H4 (cell line): ENCODE results near the gene HOXD4. TPM values are rescaled to one million over a fixed set of nuclear protein-coding genes. Genes with fewer than 3 reads are reported as not detected.

Experiments used
- DNase-seq: peaks from one replicate; pipeline ENCODE4 v3.0.0-alpha.2; 2015; ENCODE audit warnings: low spot score
- total RNA-seq: library from RNA; depleted of rRNA; stranded (reverse); fragments of >200 nt; shearing (Covaris generic); gene quantifications from 2 replicates; pipeline ENCODE4 v1.2.3, GENCODE V29; 2014; rRNA removed

Gene HOXD4
- not detected in 2 replicates for total RNA-seq

DNA sequence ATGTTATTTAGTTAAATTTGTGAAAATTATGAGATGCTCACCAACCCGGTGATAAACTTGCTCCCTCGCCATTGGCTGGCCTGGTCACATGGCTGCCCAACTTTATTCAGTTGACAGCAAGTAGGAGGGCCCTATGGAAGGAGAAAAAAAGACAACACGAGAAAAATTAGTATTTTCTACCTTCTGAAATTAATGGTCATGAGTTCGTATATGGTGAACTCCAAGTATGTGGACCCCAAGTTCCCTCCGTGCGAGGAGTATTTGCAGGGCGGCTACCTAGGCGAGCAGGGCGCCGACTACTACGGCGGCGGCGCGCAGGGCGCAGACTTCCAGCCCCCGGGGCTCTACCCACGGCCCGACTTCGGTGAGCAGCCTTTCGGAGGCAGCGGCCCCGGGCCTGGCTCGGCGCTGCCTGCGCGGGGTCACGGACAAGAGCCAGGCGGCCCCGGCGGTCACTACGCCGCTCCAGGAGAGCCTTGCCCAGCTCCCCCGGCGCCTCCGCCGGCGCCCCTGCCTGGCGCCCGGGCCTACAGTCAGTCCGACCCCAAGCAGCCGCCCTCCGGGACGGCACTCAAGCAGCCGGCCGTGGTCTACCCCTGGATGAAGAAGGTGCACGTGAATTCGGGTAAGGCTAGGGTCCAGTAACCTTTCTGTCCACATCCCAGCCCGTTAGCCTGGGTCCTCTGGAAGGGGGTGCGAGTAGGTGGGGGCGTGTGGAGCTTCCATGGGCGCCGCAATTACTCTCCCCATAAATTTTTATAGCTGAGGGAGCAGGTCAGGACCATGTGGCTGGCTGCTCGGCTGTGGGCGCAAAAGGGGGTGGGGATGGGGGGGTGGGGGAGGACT lies at the start of gene HOXD4:
TSS of gene HOXD4 (plus strand) at position 109 of the 846 bp plus-strand sequence. CDS start at position 193, 84 bp downstream.
- no peak for DNase-seq

- DNase-seq = no peak
Observed at GRCh38 chr2:176101842-176102241, 49.5 kb upstream of the HOXD4 start.

GRCh38 chr2:176102309-176102866 lies 49.0 kb upstream of the HOXD4 start:
- DNase-seq = no peak

GRCh38 chr2:176103194-176103593 lies 48.2 kb upstream of the HOXD4 start:
- DNase-seq = no peak

GRCh38 chr2:176103742-176104315 lies 47.5 kb upstream of the HOXD4 start:
- DNase-seq = no peak

- DNase-seq = peak; percentile 42
Observed at GRCh38 chr2:176104316-176105077, 46.9 kb upstream of the HOXD4 start.

- no peak for DNase-seq
Observed at GRCh38 chr2:176105078-176105729, 46.1 kb upstream of the HOXD4 start.

DNA sequence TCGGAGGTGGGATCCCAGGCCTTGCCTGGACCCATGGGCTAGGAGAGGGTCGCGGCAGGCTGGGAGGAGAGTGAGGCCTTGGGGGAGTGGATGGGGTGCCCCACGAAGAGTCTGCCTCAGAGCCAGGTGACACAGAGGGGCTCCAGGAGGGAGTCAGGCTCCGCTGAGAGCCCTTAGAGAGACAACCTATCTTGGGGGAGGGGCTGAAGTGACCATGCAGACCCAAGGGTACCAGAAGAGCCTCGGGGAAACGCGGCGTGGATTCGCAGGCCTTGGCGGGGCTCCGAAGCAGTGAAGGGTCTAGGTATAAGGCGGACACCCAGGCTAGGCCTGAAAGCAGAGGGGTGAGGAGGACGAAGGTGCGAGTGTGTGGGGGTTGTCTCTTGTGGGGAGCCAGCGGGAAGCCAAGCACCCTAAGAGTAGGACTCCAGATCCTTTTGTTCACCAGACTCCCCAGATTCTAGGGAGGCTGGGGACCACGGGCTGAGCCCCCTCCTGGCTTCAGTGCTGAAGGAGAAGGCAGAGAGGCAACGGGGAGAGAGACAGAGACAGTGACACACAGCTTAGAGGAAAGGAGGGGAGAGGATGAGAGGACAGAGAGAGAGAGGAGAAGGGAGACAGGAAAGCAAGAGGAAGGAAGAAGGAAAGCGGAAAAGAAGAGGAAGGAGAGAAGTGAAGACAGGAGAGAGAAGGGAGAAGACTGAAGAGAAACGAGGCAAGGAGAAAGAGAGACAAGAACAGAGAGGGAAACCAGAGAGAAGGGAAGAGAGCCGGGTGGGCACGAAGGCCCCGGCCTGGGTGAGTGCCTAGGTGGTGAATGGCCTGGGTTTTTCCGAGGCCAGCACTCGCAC lies 45.4 kb upstream of the HOXD4 start:
- no peak for DNase-seq

DNA sequence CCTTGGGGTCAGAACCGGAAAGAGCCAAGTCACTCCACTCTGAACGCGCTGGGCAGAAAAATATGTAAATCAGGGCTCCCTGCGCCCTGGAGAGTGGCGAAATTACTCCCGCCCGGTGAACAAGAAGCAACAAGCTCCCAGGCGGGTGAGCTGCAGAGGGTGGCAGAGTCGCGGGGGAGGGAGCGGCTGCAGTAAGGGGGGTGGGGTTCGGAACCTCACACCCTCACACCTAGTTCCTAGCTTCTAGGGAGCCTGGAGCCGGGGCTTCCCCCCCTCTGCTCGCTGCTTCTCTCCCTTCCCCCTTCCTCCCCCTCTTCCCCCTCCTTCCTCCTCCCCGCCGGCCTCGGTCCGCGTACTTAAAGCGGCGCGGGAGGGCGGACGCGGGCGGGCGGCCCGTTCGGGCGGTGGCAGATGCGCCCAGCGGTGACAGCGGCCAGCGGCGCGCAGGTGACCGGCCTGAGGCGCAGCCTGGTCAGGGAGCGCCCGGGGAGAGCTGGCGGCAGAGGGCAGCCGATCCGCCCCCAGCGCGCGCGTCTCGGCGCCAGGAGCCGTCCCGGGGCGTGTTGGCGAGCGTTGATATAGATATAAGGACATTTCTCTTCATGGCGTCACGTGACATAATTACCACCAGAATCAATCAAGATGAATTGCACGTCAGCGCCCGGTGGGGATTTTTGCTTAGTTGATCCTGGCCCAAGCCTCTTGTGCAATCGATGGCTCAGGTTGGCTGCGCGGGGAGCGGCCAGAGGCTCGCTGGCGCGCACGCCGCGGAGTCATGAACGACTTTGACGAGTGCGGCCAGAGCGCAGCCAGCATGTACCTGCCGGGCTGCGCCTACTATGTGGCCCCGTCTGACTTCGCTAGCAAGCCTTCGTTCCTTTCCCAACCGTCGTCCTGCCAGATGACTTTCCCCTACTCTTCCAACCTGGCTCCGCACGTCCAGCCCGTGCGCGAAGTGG lies 44.5 kb upstream of the HOXD4 start, which contains the start of gene HOXD11:
TSS of gene HOXD11 (plus strand) at position 700 of the 959 bp plus-strand sequence. CDS start at position 776, 76 bp downstream.
- DNase-seq = no peak

DNA sequence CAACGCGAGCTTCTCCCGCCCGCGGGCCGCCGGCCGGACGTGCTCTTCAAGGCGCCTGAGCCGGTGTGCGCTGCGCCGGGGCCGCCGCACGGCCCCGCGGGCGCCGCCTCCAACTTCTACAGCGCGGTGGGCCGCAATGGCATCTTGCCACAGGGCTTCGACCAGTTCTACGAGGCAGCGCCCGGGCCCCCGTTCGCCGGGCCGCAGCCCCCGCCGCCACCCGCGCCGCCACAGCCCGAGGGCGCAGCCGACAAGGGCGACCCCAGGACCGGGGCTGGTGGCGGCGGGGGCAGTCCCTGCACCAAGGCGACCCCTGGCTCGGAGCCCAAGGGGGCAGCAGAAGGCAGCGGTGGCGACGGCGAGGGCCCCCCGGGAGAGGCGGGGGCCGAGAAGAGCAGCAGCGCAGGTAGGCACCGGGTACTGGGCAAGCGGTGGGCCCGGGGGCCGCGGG lies 43.6 kb upstream of the HOXD4 start:
- no peak for DNase-seq

- DNase-seq = no peak
Observed at GRCh38 chr2:176109192-176109901, 42.0 kb upstream of the HOXD4 start.

DNA sequence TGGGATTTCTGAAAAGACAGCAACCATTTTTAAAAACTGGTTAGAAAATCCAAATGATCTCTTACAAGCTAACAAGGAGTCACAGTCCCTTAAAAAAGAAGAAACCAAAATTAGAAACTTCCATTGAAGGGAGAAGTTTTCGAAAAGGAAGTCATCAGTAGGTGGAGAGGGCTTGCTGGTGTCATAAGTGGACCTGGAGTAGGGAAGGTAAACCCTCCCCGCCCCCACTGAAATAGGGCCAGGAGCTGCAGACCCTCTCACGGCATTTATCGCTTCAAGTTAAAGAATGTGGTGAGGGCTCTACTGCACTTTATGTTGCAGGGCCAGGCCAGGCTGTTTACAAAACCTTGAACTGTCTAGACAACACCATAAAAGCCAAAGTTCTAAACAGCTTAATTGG lies 41.4 kb upstream of the HOXD4 start:
- DNase-seq = no peak

- no peak for DNase-seq
Observed at GRCh38 chr2:176110415-176111308, 40.7 kb upstream of the HOXD4 start.

- peak; percentile 34 for DNase-seq
Observed at GRCh38 chr2:176111309-176111663, 40.1 kb upstream of the HOXD4 start.

DNA sequence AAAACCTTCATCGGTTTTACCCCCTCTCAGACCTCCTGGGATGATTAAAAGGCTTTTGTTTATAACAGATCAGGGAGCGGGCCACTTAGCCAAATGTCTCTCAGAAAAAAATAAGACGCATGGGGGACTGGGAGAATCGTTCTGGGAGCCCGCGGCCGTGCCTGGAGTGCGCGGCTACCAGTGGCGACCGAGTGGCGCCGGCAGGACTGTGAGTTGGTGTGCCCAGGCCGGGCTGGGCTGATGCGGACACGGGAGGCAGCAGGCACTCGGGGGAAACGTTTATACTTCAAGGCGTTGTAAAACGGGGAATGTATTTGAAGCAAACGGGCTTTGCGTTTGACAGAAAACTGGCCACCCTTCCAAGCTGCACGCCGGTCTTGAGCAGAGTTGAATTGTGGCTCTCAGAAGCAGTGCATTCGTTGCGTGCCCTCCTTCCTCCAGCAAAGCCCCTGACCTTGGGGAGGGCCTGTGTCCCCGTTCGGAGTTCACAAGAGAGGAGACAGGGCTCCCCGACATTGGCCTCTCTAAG lies 39.4 kb upstream of the HOXD4 start:
- no peak for DNase-seq

- no peak for DNase-seq
Observed at GRCh38 chr2:176112375-176113302, 38.7 kb upstream of the HOXD4 start.
